Trophoblast cell (in vitro differentiated cells and primary cell): Measurements from ENCODE around the gene USP31.

ENCODE experiments used
- DNase-seq, 2 donors: peaks; one replicate each; pipeline ENCODE4 v3.0.0-alpha.2; 2016
- H2AFZ ChIP-seq: 2 replicates; pipeline ENCODE4 v1.6.1; 2013; ENCODE audit warnings: low read length, moderate library complexity, mild to moderate bottlenecking; ENCODE audit not compliant: insufficient read depth, poor library complexity
- H2AK5ac ChIP-seq: 2 replicates; pipeline ENCODE4 v1.6.1; 2013; ENCODE audit warnings: mild to moderate bottlenecking, low read length
- H2BK120ac ChIP-seq: 2 replicates; pipeline ENCODE4 v1.6.1; 2013; ENCODE audit warnings: low read length, mild to moderate bottlenecking, moderate library complexity; ENCODE audit not compliant: insufficient read depth, poor library complexity
- H2BK12ac ChIP-seq: 2 replicates; pipeline ENCODE4 v1.6.1; 2013; ENCODE audit warnings: mild to moderate bottlenecking, low read length, moderate library complexity
- H2BK5ac ChIP-seq: 2 replicates; pipeline ENCODE4 v1.6.1; 2013; ENCODE audit warnings: low read length, low read depth, moderate library complexity, mild to moderate bottlenecking; ENCODE audit not compliant: poor library complexity
- H3K14ac ChIP-seq: 2 replicates; pipeline ENCODE4 v1.6.1; 2013; ENCODE audit warnings: mild to moderate bottlenecking, low read length
- H3K18ac ChIP-seq: 2 replicates; pipeline ENCODE4 v1.6.1; 2013; ENCODE audit warnings: mild to moderate bottlenecking, low read length
- H3K23ac ChIP-seq: 2 replicates; pipeline ENCODE4 v1.6.1; 2013; ENCODE audit warnings: low read length
- H3K27ac ChIP-seq: 2 replicates; pipeline ENCODE4 v1.5.1; 2013; ENCODE audit warnings: low read depth, mild to moderate bottlenecking, inconsistent platforms, low read length, moderate library complexity
- H3K27me3 ChIP-seq: 2 replicates; pipeline ENCODE4 v1.6.1; 2013; ENCODE audit warnings: inconsistent platforms, mild to moderate bottlenecking, low read length, moderate library complexity; ENCODE audit not compliant: insufficient read depth
- H3K36me3 ChIP-seq, 2 experiments: 1 replicate in 1 of 2; 2 replicates in 1 of 2; pipeline ENCODE4 v1.6.1; 2013; ENCODE audit warnings: low read length in 2 of 2, mild to moderate bottlenecking in 2 of 2, moderate library complexity in 1 of 2; ENCODE audit not compliant: insufficient read depth in 2 of 2, control insufficient read depth in 1 of 2
- H3K4ac ChIP-seq: 2 replicates; pipeline ENCODE4 v1.6.1; 2013; ENCODE audit warnings: low read depth, mild to moderate bottlenecking, low read length, moderate library complexity
- H3K4me1 ChIP-seq, 2 experiments: 1 replicate in 1 of 2; 2 replicates in 1 of 2; pipeline ENCODE4 v1.6.1; 2013; ENCODE audit warnings: low read length in 2 of 2, mild to moderate bottlenecking in 2 of 2, moderate library complexity in 1 of 2; ENCODE audit not compliant: insufficient read depth in 2 of 2, control insufficient read depth in 1 of 2
- H3K4me2 ChIP-seq: 2 replicates; pipeline ENCODE4 v1.6.1; 2013; ENCODE audit warnings: inconsistent platforms, mild to moderate bottlenecking, low read length, moderate library complexity
- H3K4me3 ChIP-seq: 2 replicates; pipeline ENCODE4 v1.5.1; 2013; ENCODE audit warnings: mild to moderate bottlenecking, low read depth, low read length, inconsistent platforms
- H3K79me1 ChIP-seq: one replicate; pipeline ENCODE4 v1.6.1; 2013; ENCODE audit warnings: low read length
- H3K79me2 ChIP-seq: 2 replicates; pipeline ENCODE4 v1.6.1; 2013; ENCODE audit warnings: low read length, mild to moderate bottlenecking; ENCODE audit not compliant: control insufficient read depth, insufficient read depth, poor library complexity
- H3K9ac ChIP-seq: 2 replicates; pipeline ENCODE4 v1.6.1; 2013; ENCODE audit warnings: mild to moderate bottlenecking, low read length
- H3K9me3 ChIP-seq: 2 replicates; pipeline ENCODE4 v1.6.1; 2013; ENCODE audit warnings: low read depth, mild to moderate bottlenecking, control low read depth, inconsistent platforms, low read length; ENCODE audit not compliant: insufficient read depth
- H4K12ac ChIP-seq: 2 replicates; pipeline ENCODE4 v1.6.1; 2013; ENCODE audit warnings: low read depth, mild to moderate bottlenecking, low read length, moderate library complexity
- H4K8ac ChIP-seq: 2 replicates; pipeline ENCODE4 v1.6.1; 2013; ENCODE audit warnings: low read depth, mild to moderate bottlenecking, low read length, moderate library complexity
- H4K91ac ChIP-seq: one replicate; pipeline ENCODE4 v1.6.1; 2013; ENCODE audit warnings: low read depth, mild to moderate bottlenecking, low read length, moderate library complexity
- WGBS: extraction: QIAGEN DNeasy Blood & Tissue Kit; methylation state at CpG from one replicate; pipeline ENCODE4 v1.1.7; 2013; ENCODE audit warnings: missing lambda C conversion rate; ENCODE audit not compliant: insufficient read length, insufficient coverage; ENCODE audit errors: extremely low coverage; 5-methylcytosine and 5-hydroxymethylcytosine counted together

Gene USP31

DNA sequence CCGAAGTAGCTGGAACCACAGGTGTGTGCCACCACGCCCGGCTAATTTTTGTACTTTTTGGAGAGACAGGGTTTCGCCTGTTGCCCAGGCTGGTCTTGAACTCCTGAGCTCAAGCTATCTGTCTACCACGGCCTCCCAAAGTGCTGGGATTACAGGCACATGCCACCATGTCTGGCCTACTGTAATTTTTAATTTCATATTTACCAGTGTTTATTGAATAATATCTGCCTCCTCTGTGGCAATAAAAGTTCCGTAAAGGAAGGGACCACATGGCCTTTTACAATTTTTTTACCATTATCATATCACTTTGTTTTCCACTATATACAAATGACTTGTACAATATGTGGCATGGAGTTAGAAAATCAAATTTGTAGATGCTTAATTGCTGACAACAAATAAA lies 7.8 kb downstream of the USP31 start:
- Histone ChIP-seq H4K12ac (no peak overlapping the region), H3K36me3 (no peaks in the 10 kb centered on the region), H4K8ac (no peak overlapping the region), H3K18ac (no peak overlapping the region), H3K4me3 (no peak overlapping the region), H3K9ac (no peak overlapping the region), H3K14ac (no peak overlapping the region), H3K27me3 (no peaks in the 10 kb centered on the region), H3K4ac (no peak overlapping the region), H3K4me2 (no peak overlapping the region), H3K4me1 (peaks cover 0 to 4% of the 10 kb centered on the region in 2 experiments), H4K91ac (no peak overlapping the region), H3K9me3 (no peaks in the 10 kb centered on the region), H3K79me2 (no peaks in the 10 kb centered on the region), H2BK12ac (no peak overlapping the region), H2BK5ac (no peak overlapping the region), H3K23ac (no peak overlapping the region), H2AK5ac (no peak overlapping the region), H2BK120ac (no peak overlapping the region), H3K27ac (no peak overlapping the region), H2AFZ (no peak overlapping the region), H3K79me1 (no peaks in the 10 kb centered on the region)
- DNase-seq = no peak
- no CpG with 5 or more reads among the region's 6 CpGs for WGBS

DNA sequence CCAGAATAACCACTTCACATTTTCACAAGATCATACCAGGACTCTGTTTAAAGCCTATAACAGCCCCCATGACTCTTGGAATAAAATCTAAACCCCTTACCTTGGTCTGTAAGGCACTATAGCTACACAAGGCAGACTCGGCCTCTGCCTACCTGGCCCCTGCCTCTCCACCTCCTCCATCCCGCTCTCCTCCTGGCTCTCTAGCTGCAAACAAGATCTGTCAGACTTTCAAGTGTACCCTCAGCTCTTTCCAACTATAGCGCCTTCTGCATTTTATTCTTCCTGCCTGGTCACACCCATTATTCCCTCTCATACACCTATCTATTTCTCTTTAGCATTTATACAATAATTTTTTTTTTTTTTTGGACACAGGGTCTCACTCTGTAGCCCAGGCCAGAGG lies 8.2 kb downstream of the USP31 start:
- 100% methylated on average over 1 of the region's 3 CpGs for WGBS
- H2BK120ac ChIP-seq = no peak overlapping the region

DNA sequence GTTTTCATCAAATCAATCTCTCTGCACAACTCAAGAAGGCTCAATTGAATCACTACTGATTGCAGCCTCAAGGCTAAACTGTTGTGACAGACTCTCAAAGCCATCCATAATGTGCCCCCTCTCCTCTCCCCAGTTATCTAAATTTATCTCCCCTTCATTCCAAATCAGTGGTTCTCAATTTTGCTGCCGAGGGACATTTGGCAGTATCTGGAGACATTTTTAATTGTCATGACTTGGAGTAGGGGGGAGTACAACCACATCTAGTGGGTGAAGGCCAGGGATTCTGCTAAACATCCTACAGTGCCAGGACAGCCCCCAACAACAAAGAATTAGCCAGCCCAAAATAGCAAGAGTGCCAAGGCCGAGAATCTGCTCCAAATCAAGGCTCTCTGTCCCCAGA lies 9.1 kb downstream of the USP31 start:
- H3K9ac ChIP-seq = no peak overlapping the region
- H3K4ac ChIP-seq = no peak overlapping the region
- H3K18ac ChIP-seq = no peak overlapping the region
- H2BK5ac ChIP-seq = no peak overlapping the region
- no peak overlapping the region for H2AK5ac ChIP-seq
- H3K79me2 ChIP-seq = no peaks in the 10 kb centered on the region
- H3K79me1 ChIP-seq = no peaks in the 10 kb centered on the region
- no peak overlapping the region for H2BK120ac ChIP-seq
- no peak overlapping the region for H4K12ac ChIP-seq
- no peaks in the 10 kb centered on the region for H3K36me3 ChIP-seq
- WGBS = no CpG with 5 or more reads among the region's 2 CpGs
- no peaks in the 10 kb centered on the region for H3K27me3 ChIP-seq
- H3K14ac ChIP-seq = no peak overlapping the region
- no peak overlapping the region for H2AFZ ChIP-seq
- H3K27ac ChIP-seq = no peak overlapping the region
- H3K4me2 ChIP-seq = no peak overlapping the region
- H2BK12ac ChIP-seq = no peak overlapping the region
- H3K4me3 ChIP-seq = no peak overlapping the region
- H4K91ac ChIP-seq = no peak overlapping the region
- H4K8ac ChIP-seq = no peak overlapping the region
- no peak overlapping the region for H3K23ac ChIP-seq
- H3K4me1 ChIP-seq = peaks cover 0 to 4% of the 10 kb centered on the region in 2 experiments
- DNase-seq = no peak
- no peaks in the 10 kb centered on the region for H3K9me3 ChIP-seq

More for the DNA sequence above, 8.2 kb downstream of the USP31 start:
- H3K18ac ChIP-seq = no peak overlapping the region
- no peak overlapping the region for H3K4me2 ChIP-seq
- no peaks in the 10 kb centered on the region for H3K79me1 ChIP-seq
- H2AFZ ChIP-seq = no peak overlapping the region
- H3K4me1 ChIP-seq = peaks cover 0 to 4% of the 10 kb centered on the region in 2 experiments
- no peaks in the 10 kb centered on the region for H3K9me3 ChIP-seq
- no peak overlapping the region for H3K4ac ChIP-seq
- H3K4me3 ChIP-seq = no peak overlapping the region
- no peak overlapping the region for H2BK12ac ChIP-seq
- H3K36me3 ChIP-seq = no peaks in the 10 kb centered on the region
- H4K8ac ChIP-seq = no peak overlapping the region
- H3K79me2 ChIP-seq = no peaks in the 10 kb centered on the region
- H3K14ac ChIP-seq = no peak overlapping the region
- no peak overlapping the region for H3K23ac ChIP-seq
- no peaks in the 10 kb centered on the region for H3K27me3 ChIP-seq
- no peak overlapping the region for H3K9ac ChIP-seq
- no peak overlapping the region for H2BK5ac ChIP-seq
- no peak overlapping the region for H4K12ac ChIP-seq
- H3K27ac ChIP-seq = no peak overlapping the region
- DNase-seq = no peak
- H2AK5ac ChIP-seq = no peak overlapping the region
- no peak overlapping the region for H4K91ac ChIP-seq

DNA sequence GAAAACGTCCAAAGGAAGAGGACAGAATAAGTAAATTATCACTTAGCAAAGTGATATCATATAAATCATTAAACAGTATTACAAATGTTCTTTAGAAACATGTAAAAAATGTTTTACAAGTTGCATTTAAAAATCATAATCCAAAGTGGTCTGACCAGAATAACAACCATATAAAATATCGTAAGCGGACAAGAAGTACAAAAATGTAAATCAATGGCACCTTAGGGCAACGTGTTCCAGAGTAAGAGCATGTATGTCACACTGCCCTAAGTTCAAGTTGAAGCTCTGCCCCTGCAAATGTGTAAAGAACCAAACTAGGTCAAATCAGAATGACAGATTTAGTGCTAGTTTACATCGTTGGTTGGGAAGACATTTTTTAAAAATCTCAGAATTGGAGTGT lies 11.4 kb downstream of the USP31 start:
- H3K27me3 ChIP-seq = no peaks in the 10 kb centered on the region

More for the DNA sequence above, 11.4 kb downstream of the USP31 start:
- H4K12ac ChIP-seq = no peak overlapping the region
- no peak overlapping the region for H3K18ac ChIP-seq
- no peak overlapping the region for H3K23ac ChIP-seq
- H2AK5ac ChIP-seq = no peak overlapping the region
- H2BK5ac ChIP-seq = no peak overlapping the region
- H3K79me1 ChIP-seq = no peaks in the 10 kb centered on the region
- H2AFZ ChIP-seq = no peak overlapping the region
- H3K36me3 ChIP-seq = no peaks in the 10 kb centered on the region
- no peaks in the 10 kb centered on the region for H3K9me3 ChIP-seq
- H3K27ac ChIP-seq = no peak overlapping the region
- H3K4ac ChIP-seq = no peak overlapping the region
- no peak for DNase-seq
- H2BK120ac ChIP-seq = no peak overlapping the region
- H4K8ac ChIP-seq = no peak overlapping the region
- H3K4me3 ChIP-seq = no peak overlapping the region
- WGBS = no CpG with 5 or more reads among the region's 5 CpGs
- H3K4me1 ChIP-seq = peaks cover 0 to 4% of the 10 kb centered on the region in 2 experiments
- H2BK12ac ChIP-seq = no peak overlapping the region
- no peak overlapping the region for H4K91ac ChIP-seq
- no peak overlapping the region for H3K9ac ChIP-seq
- no peak overlapping the region for H3K4me2 ChIP-seq
- H3K79me2 ChIP-seq = no peaks in the 10 kb centered on the region
- no peak overlapping the region for H3K14ac ChIP-seq
